Measurements from ENCODE around the gene KCNMB2. TPM values are rescaled to one million over a fixed set of nuclear protein-coding genes. Genes with fewer than 3 reads are reported as not detected.

KCNMB2 gene
- polyA plus RNA-seq, 1 of the 3 experiments (the other 2 are of a cell fraction), result not detected

DNA sequence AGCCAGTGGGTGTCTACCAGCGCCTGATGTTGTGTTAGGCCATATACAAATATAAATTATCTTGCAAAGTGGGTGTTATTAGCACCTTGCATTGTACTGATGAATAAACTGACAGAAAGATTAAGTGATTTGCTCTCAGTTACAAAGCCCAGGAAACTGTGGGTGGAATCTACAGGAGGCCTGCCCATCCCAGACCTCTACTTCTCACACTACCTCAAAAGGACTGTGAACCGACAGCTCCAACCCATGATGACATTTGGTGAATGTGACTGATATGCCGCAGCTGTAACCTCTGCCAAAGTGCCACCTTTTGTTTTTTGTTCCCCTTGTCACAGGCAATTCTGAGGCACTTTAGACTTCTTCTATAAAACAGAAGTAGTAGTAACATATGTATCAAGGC lies 43.7 kb upstream of the KCNMB2 start (continued):
- TF ChIP-seq, protein P1, sequence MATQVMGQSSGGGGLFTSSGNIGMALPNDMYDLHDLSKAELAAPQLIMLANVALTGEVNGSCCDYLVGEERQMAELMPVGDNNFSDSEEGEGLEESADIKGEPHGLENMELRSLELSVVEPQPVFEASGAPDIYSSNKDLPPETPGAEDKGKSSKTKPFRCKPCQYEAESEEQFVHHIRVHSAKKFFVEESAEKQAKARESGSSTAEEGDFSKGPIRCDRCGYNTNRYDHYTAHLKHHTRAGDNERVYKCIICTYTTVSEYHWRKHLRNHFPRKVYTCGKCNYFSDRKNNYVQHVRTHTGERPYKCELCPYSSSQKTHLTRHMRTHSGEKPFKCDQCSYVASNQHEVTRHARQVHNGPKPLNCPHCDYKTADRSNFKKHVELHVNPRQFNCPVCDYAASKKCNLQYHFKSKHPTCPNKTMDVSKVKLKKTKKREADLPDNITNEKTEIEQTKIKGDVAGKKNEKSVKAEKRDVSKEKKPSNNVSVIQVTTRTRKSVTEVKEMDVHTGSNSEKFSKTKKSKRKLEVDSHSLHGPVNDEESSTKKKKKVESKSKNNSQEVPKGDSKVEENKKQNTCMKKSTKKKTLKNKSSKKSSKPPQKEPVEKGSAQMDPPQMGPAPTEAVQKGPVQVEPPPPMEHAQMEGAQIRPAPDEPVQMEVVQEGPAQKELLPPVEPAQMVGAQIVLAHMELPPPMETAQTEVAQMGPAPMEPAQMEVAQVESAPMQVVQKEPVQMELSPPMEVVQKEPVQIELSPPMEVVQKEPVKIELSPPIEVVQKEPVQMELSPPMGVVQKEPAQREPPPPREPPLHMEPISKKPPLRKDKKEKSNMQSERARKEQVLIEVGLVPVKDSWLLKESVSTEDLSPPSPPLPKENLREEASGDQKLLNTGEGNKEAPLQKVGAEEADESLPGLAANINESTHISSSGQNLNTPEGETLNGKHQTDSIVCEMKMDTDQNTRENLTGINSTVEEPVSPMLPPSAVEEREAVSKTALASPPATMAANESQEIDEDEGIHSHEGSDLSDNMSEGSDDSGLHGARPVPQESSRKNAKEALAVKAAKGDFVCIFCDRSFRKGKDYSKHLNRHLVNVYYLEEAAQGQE (IDR thresholded peaks at IDR 0.05; ENCODE audit: low read depth, low read length), result no peak
- no peak for TF ChIP-seq RFX5 (IDR thresholded peaks at IDR 0.05; ENCODE audit: low read length)

DNA sequence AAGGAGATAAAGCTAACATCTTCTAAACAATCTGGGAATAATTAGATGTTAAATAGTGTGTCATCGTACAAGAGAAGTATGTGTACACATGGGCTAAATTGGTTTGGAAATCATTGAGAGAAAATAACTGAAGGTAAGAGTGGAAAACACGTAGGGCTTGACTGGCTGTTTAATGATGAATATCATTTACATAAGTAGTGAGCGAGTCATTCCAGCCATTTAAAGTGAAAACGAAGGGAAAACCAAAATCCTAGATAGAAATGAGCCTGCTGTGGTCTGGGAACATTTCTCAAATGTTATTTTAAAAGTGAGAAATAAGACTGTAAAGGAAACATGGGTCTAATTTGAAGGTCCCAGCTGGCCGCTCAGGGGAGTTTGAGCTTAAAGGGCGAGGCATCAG lies 41.9 kb upstream of the KCNMB2 start:
- Histone ChIP-seq H3K4me1 (ENCODE audit: control insufficient read depth in 1 of 2, insufficient read depth in 2 of 2, low read depth in 1 of 2, low read length in 1 of 2) (no peaks in the 10 kb centered on the region), H3F3A (replicated peaks; ENCODE audit: insufficient read depth) (no peaks in the 10 kb centered on the region), H3K36me3 (replicated peaks in 1 of 2; ENCODE audit: control insufficient read depth in 1 of 2, insufficient read depth in 2 of 2, low read length in 1 of 2) (no peaks in the 10 kb centered on the region), H3K9ac (no peak overlapping the region), H3K9me2 (no peaks in the 10 kb centered on the region), H2AFZ (ENCODE audit: low read depth) (no peak overlapping the region), H3K27ac (ENCODE audit: low read depth in 2 of 2, low read length in 1 of 2) (no peak overlapping the region), H3K27me3 (ENCODE audit: insufficient read depth) (no peaks in the 10 kb centered on the region), H3K9me3 (no peaks in the 10 kb centered on the region), H3K79me2 (ENCODE audit: insufficient read depth) (no peaks in the 10 kb centered on the region), H3K4me3 (ENCODE audit: low read depth in 2 of 2, low read length in 1 of 2) (no peak overlapping the region), H3K4me2 (no peak overlapping the region), H4K20me1 (ENCODE audit: insufficient read depth) (no peaks in the 10 kb centered on the region)
- POLR2A ChIA-PET, result no interaction called here
- no peak for DNase-seq
- CTCF ChIA-PET, result interaction anchor here (1.0 kb wide), 1 partner anchor 29 kb away, joined by 3 read pairs; no protein-coding TSS in a partner anchor
- WGBS (ENCODE audit: low lambda C conversion rate), result 23% methylated on average over 6 of the region's 6 CpGs
- TF ChIP-seq, protein P2, sequence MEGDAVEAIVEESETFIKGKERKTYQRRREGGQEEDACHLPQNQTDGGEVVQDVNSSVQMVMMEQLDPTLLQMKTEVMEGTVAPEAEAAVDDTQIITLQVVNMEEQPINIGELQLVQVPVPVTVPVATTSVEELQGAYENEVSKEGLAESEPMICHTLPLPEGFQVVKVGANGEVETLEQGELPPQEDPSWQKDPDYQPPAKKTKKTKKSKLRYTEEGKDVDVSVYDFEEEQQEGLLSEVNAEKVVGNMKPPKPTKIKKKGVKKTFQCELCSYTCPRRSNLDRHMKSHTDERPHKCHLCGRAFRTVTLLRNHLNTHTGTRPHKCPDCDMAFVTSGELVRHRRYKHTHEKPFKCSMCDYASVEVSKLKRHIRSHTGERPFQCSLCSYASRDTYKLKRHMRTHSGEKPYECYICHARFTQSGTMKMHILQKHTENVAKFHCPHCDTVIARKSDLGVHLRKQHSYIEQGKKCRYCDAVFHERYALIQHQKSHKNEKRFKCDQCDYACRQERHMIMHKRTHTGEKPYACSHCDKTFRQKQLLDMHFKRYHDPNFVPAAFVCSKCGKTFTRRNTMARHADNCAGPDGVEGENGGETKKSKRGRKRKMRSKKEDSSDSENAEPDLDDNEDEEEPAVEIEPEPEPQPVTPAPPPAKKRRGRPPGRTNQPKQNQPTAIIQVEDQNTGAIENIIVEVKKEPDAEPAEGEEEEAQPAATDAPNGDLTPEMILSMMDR (IDR thresholded peaks at IDR 0.05), result no peak
- no peak for TF ChIP-seq RXRA (IDR thresholded peaks at IDR 0.05; ENCODE audit: borderline replicate concordance, low read depth)
- TF ChIP-seq RCOR1 (IDR thresholded peaks at IDR 0.05; ENCODE audit: low read length), result no peak
- no peak for TF ChIP-seq YY1 (IDR thresholded peaks at IDR 0.05; ENCODE audit: low read depth)
- no peak for TF ChIP-seq NFIC (IDR thresholded peaks at IDR 0.05; ENCODE audit: borderline replicate concordance)
- no peak for TF ChIP-seq MEF2A (IDR thresholded peaks at IDR 0.05; ENCODE audit: borderline replicate concordance, low read depth)
- TF ChIP-seq, protein P3, sequence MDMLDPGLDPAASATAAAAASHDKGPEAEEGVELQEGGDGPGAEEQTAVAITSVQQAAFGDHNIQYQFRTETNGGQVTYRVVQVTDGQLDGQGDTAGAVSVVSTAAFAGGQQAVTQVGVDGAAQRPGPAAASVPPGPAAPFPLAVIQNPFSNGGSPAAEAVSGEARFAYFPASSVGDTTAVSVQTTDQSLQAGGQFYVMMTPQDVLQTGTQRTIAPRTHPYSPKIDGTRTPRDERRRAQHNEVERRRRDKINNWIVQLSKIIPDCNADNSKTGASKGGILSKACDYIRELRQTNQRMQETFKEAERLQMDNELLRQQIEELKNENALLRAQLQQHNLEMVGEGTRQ (IDR thresholded peaks at IDR 0.05; ENCODE audit: borderline replicate concordance, low read depth, low read length), result no peak
- TF ChIP-seq, protein P4, sequence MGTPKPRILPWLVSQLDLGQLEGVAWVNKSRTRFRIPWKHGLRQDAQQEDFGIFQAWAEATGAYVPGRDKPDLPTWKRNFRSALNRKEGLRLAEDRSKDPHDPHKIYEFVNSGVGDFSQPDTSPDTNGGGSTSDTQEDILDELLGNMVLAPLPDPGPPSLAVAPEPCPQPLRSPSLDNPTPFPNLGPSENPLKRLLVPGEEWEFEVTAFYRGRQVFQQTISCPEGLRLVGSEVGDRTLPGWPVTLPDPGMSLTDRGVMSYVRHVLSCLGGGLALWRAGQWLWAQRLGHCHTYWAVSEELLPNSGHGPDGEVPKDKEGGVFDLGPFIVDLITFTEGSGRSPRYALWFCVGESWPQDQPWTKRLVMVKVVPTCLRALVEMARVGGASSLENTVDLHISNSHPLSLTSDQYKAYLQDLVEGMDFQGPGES (IDR thresholded peaks at IDR 0.05; ENCODE audit: low read depth, low read length), result no peak
- TF ChIP-seq EP300 (IDR thresholded peaks at IDR 0.05; ENCODE audit: borderline replicate concordance in 1 of 2, low read depth in 1 of 2, low read length in 1 of 2), result no peak
- TF ChIP-seq POLR2AphosphoS5 (IDR thresholded peaks at IDR 0.05; ENCODE audit: low read depth, low read length), result no peak
- TF ChIP-seq SIN3A (IDR thresholded peaks at IDR 0.05; ENCODE audit: borderline replicate concordance, low read depth, low read length), result no peak
- TF ChIP-seq, protein P5, sequence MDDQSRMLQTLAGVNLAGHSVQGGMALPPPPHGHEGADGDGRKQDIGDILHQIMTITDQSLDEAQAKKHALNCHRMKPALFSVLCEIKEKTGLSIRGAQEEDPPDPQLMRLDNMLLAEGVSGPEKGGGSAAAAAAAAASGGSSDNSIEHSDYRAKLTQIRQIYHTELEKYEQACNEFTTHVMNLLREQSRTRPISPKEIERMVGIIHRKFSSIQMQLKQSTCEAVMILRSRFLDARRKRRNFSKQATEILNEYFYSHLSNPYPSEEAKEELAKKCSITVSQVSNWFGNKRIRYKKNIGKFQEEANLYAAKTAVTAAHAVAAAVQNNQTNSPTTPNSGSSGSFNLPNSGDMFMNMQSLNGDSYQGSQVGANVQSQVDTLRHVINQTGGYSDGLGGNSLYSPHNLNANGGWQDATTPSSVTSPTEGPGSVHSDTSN (IDR thresholded peaks at IDR 0.05), result no peak
- TF ChIP-seq EZH2phosphoT487 (IDR thresholded peaks at IDR 0.05; ENCODE audit: borderline replicate concordance, low read depth), result no peak
- TF ChIP-seq TAF1 (IDR thresholded peaks at IDR 0.05; ENCODE audit: borderline replicate concordance, low read depth, low read length), result no peak
- TF ChIP-seq, protein P6, sequence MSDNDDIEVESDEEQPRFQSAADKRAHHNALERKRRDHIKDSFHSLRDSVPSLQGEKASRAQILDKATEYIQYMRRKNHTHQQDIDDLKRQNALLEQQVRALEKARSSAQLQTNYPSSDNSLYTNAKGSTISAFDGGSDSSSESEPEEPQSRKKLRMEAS (IDR thresholded peaks at IDR 0.05; ENCODE audit: low read depth), result no peak
- TF ChIP-seq, protein P7, sequence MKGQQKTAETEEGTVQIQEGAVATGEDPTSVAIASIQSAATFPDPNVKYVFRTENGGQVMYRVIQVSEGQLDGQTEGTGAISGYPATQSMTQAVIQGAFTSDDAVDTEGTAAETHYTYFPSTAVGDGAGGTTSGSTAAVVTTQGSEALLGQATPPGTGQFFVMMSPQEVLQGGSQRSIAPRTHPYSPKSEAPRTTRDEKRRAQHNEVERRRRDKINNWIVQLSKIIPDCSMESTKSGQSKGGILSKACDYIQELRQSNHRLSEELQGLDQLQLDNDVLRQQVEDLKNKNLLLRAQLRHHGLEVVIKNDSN (IDR thresholded peaks at IDR 0.05; ENCODE audit: borderline replicate concordance, low read depth), result no peak
- no peak for TF ChIP-seq CHD2 (IDR thresholded peaks at IDR 0.05; ENCODE audit: low read length, partially characterized antibody)

Measured in SK-N-SH (cell line).